GM19438 (cell line): ENCODE measurements around the gene LYRM2.

Source experiments
- ATAC-seq: cut with Tn5 transposase; IDR thresholded peaks from one replicate; pipeline ENCODE4 v1.9.1; 2021; ENCODE audit warnings: low read depth; ENCODE audit not compliant: unreplicated experiment

LYRM2 gene

DNA sequence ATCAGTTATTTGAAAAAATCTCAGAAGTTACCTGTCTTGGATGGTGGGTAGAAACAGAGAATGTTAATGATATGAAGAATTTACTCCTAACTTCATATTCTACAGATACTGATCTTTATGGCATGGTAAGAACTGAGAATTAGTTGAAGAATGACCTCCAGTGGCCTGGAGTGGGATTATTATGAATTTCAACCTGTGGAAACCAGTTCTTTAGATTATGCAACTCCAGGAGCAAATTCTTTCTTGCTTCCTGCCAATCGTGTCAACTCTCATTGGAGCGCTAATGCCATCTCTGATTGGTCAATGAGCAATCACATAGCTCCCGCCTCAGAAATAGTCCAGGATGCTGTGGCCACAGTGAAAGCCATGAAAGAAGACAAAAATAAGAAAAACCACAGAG lies 40.6 kb downstream of the LYRM2 start:
- ATAC-seq, result no peak

DNA sequence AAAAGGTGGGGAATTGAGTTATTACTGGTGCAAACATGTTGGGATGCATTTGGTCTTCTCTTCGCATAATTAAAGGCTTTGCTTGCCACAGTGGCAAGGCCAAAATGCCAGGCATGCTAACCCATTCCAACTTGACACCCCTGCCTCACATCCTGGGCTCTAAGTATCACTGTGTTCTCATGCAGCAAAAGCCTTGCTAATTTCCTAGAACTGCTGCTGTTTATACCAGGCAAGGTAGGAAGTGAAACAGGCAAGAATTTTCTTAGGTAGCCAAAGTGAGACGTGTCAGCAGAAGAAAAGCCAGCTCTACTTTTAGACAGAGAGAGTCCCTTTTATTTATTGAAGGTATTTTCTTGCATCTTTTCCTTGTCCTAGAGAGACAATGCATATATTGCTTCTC lies 41.2 kb downstream of the LYRM2 start:
- ATAC-seq, result no peak

- ATAC-seq, result no peak
These were observed 42.1 kb downstream of the LYRM2 start for GRCh38 chr6:89596484-89596883.

GRCh38 chr6:89596056-89596455 lies 42.5 kb downstream of the LYRM2 start:
- ATAC-seq, result peak; percentile 85

DNA sequence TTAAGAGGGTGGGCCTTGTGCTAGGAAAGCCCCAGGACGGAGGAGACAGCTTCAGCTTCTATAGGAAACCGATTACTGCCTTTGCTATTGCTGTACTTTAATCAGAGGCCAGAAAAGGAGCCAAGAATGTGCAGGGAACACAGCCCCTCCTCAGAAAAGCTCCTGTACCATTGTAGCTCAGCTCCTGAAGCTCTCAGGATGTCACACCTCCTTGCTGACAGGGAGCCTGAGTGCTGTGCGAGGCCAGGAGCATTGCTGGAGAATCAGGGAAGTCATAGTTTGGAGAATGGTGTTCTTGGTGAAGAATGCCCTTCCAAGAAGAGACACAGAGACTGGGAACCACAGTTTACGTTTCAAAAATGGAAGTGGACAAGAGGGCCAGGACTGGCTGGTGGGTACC lies 46.8 kb downstream of the LYRM2 start:
- ATAC-seq, result no peak

DNA sequence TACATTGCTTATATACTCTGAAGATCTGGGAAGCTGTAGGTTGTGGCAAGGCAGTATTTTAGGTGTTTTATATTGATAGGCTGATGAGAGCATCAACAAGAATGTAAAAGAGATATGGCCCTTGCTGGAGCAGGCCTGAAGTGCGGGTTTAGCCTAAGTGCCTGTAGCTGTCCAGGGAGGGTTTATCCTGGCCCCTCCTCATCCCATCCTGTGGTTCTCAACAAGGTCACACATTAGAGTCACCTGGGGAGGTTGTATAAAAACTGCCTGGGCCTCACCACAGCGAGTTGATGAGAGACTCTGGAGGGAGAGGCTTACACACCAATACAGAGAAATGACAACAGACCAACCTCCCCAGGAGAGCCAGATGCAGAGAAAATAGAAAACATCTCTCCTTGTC lies 48.4 kb downstream of the LYRM2 start:
- no peak for ATAC-seq

DNA sequence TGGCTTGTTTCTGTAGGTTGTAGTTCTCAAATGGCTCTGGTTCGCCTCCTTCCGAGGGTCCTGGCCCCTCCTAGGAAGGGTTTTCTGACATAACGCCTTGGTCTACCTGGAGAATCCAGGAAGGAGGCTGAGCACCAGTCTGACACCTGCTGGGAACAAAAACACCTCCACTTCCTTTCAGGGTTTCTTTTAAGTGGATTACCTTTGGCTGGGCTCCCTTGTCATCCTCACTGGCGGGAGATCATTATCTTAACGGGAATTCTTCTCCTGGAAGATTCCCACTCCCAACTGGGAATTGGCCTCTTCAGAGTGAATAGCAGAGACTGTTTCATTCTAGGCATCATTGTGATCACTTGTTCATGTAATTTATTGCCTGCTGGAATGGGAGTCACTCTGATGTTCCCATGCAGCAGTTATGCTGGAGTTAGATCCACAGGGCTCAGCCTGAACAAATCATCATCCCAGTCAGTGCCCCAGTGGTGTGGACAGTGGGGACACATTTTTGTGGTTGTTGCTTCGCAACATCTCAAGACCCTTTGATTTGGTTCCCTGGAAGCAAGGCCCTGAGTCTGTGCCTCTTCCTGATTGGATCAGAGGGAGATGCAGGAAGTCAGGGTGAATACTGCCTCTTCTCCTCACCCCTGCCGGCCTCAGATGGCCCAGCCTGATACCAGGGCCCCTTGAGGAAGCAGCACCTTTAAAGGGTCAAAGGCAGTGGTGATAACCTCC lies 49.1 kb downstream of the LYRM2 start:
- ATAC-seq, result no peak

- ATAC-seq, result no peak
These were observed 53.4 kb downstream of the LYRM2 start for GRCh38 chr6:89585154-89585553.

DNA sequence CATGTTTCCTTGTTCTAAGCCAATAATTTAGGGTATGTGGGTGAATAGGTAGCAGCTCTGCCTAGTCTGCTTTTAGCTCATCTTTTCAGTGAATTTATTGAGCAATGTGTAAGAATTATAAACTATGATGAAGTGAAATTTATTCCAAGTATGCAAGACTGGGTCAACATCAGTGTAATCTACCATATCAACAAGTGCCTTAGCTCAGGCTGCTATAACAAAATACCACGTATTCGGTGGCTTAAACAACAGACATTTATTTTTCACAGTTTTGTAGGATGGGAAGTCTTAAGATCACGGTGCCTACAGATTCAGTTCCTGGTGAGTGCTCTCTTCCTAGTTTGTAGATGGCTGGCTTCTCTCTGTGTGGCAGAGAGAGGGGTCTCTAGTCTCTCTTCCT lies 54.0 kb downstream of the LYRM2 start:
- ATAC-seq, result no peak

DNA sequence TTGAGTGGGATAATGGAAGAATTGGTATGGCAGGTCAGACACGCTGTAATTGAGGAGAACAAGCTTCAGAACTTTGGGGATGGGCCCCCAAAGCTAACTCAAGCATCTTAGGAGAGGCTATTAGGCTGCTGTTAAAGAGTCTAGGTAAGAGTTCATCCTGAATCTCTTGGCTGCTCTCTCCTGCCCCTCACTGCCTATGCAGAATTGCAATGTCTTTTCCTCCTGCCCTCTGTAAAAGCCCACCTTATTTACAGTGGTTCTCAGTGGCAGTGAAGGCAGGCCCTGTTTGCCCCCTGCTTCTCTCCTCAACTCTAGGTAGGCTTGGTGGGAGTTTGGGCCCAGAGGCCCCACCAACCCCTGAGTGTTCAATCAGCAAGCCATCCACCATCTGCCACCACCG lies 55.0 kb downstream of the LYRM2 start:
- ATAC-seq, result no peak

GRCh38 chr6:89582669-89583325 lies 55.8 kb downstream of the LYRM2 start:
- ATAC-seq, result no peak

DNA sequence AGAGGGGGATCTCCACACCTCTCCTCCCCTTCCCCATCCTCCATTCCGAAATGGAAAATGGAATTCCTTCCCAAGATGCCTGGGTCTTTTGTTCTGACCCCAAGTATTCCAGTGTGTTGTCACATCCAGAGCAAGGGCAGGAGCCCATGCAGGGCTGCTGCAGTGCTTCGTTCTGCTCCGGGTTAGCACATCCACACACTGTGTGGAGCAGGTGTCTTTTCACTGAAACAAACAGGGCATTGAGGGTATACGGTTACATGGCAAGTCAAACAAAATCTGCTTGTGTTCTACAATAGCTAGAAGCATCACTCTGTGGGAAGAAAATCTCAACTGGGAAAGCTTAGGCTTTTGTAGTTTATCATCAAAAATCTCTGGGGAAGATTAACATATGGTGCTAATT lies 56.9 kb downstream of the LYRM2 start:
- no peak for ATAC-seq

GRCh38 chr6:89580997-89581666 lies 57.4 kb downstream of the LYRM2 start:
- no peak for ATAC-seq

GRCh38 chr6:89575562-89575960 lies 63.0 kb downstream of the LYRM2 start:
- no peak for ATAC-seq

GRCh38 chr6:89574910-89575561 lies 63.5 kb downstream of the LYRM2 start:
- no peak for ATAC-seq

DNA sequence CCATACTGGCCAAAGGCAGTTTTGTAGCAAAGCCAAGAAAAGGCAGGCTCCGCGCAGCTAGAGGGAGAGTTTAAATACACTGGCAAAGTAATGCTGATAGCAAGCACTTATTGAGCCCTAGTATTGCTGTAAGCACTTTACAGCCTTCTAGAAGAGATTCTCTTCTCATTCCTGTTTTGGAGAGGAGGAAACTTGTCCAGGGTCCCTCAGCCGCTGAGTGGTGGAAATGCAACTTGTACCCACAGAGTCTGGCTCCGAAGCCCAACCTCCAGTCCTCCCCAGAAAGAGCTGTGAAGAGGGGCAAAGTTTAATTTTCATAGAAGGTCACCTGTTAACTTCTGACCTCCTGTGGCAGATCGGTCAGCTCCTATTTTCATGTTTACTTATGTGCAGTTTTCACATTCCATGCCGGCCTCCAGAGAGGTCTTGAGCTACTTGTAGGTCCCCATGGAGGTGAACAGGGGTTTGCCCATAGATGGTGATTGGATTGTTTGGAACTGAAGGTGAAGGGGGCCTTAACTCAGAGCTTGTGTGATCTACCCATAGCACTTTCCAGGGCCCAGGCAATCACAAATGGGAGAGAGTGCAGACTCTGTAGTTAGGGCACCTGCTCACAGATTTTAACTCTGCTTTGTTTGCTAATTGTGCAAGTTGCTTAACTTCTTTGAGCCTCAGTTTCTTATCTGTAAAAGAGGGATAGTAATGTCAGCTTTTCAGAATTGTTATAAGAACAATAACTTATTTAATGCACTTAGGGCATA lies 70.7 kb downstream of the LYRM2 start:
- no peak for ATAC-seq

GRCh38 chr6:89566930-89567629 lies 71.5 kb downstream of the LYRM2 start:
- no peak for ATAC-seq

- ATAC-seq, result no peak
These were observed 72.3 kb downstream of the LYRM2 start for GRCh38 chr6:89566008-89566800.

- no peak for ATAC-seq
These were observed 73.7 kb downstream of the LYRM2 start for GRCh38 chr6:89564752-89565427.
